DND-41 (cell line): ENCODE results near the gene SNRNP48.

Experiments used
- CTCF ChIP-seq: IDR thresholded peaks from 2 replicates; pipeline ENCODE4 v1.5.1; 2012; ENCODE audit warnings: borderline replicate concordance, low read length, moderate library complexity, mild to moderate bottlenecking; ENCODE audit not compliant: poor library complexity, severe bottlenecking; ENCODE audit errors: extremely low read depth
- EZH2 ChIP-seq: IDR thresholded peaks from 3 replicates; pipeline ENCODE4 v1.6.1; 2012; ENCODE audit warnings: borderline replicate concordance, low read depth, mild to moderate bottlenecking, moderate library complexity, low read length, inconsistent platforms; ENCODE audit not compliant: severe bottlenecking

GRCh38 chr6:7559651-7560385 lies 30.2 kb upstream of the SNRNP48 start:
- TF ChIP-seq EZH2 = no peak
- TF ChIP-seq CTCF = no peak
